Muscle of back (tissue), 11 donors: ENCODE measurements around the gene AFF3. TPM values are rescaled to one million over a fixed set of nuclear protein-coding genes. Genes with fewer than 3 reads are reported as not detected.
A peak's percentile ranks its signal among the peaks of the same experiment; 100 is the strongest.
"Not testable (repeated sequence)": the region's sequence is repeated elsewhere in the genome, so short reads cannot be mapped to it uniquely, and the experiment has no call there.

Experiments used
- DNase-seq, 3 donors: peaks; one replicate each; pipeline versions ENCODE4 v3.0.0 to v3.0.0-alpha.2; 2013
- polyA plus RNA-seq, 10 donors: library from polyadenylated mRNA; unstranded; fragments of 120-200 nt; gene quantifications; one replicate each; pipeline ENCODE4 v1.2.1, GENCODE V29; 2013; ENCODE audit not compliant: insufficient read length in 10 of 10

Gene AFF3
- polyA plus RNA-seq, 10 donors, result 2.9 to 7.0 (median 4.0) TPM

GRCh38 chr2:99961196-99961913, 181.0 kb downstream of the AFF3 start:
- no peak for DNase-seq

GRCh38 chr2:99960790-99961189, 181.6 kb downstream of the AFF3 start:
- no peak for DNase-seq

- no peak for DNase-seq
Measured at GRCh38 chr2:99960291-99960690, 182.1 kb downstream of the AFF3 start.

- DNase-seq, result no peak
Measured at GRCh38 chr2:99959261-99960014, 183.0 kb downstream of the AFF3 start.

- DNase-seq, result peak in 1 of 3 donors; percentile 21
Measured at GRCh38 chr2:99957332-99958133, 184.9 kb downstream of the AFF3 start.

GRCh38 chr2:99956232-99957030, 186.0 kb downstream of the AFF3 start:
- DNase-seq, result no peak

- no peak for DNase-seq
Measured at GRCh38 chr2:99953750-99954149, 188.6 kb downstream of the AFF3 start.

- DNase-seq, result no peak
Measured at GRCh38 chr2:99949963-99950362, 192.4 kb downstream of the AFF3 start.

- no peak for DNase-seq
Measured at GRCh38 chr2:99949530-99949929, 192.9 kb downstream of the AFF3 start.

- no peak for DNase-seq
Measured at GRCh38 chr2:99948010-99948409, 194.4 kb downstream of the AFF3 start.

GRCh38 chr2:99947366-99947765, 195.0 kb downstream of the AFF3 start:
- not testable (repeated sequence) for DNase-seq

- DNase-seq, result no peak
Measured at GRCh38 chr2:99944019-99944418, 198.4 kb downstream of the AFF3 start.

GRCh38 chr2:99942561-99943347, 199.6 kb downstream of the AFF3 start:
- DNase-seq, result no peak

GRCh38 chr2:99940963-99941362, 201.4 kb downstream of the AFF3 start:
- peak; percentile 24 to 54 (median 35) for DNase-seq

- DNase-seq, result no peak
Measured at GRCh38 chr2:99939135-99939534, 203.3 kb downstream of the AFF3 start.

GRCh38 chr2:99938250-99938649, 204.1 kb downstream of the AFF3 start:
- no peak for DNase-seq

- DNase-seq, result no peak
Measured at GRCh38 chr2:99936065-99936464, 206.3 kb downstream of the AFF3 start.

- DNase-seq, result no peak
Measured at GRCh38 chr2:99935662-99936061, 206.7 kb downstream of the AFF3 start.

GRCh38 chr2:99933894-99934650, 208.3 kb downstream of the AFF3 start:
- DNase-seq, result no peak

- DNase-seq, result not testable (repeated sequence)
Measured at GRCh38 chr2:99933491-99933890, 208.9 kb downstream of the AFF3 start.
